Activated naive CD4-positive, alpha-beta T cell treated with anti-CD3 and anti-CD28 coated beads, Interleukin-2, amount 50 U/mL, for 24 hours (primary cell): ENCODE data around the gene HS6ST2.
"Not testable (repeated sequence)": the region's sequence is repeated elsewhere in the genome, so short reads cannot be mapped to it uniquely, and the experiment has no call there.

Experiments
- H3K27ac Mint-ChIP-seq: one replicate; pipeline ENCODE4 v1.8.0; 2021; ENCODE audit warnings: mild to moderate bottlenecking, mixed read lengths
- H3K27me3 Mint-ChIP-seq: one replicate; pipeline ENCODE4 v1.8.0; 2021; ENCODE audit warnings: mixed read lengths
- H3K36me3 Mint-ChIP-seq: one replicate; pipeline ENCODE4 v1.8.0; 2021; ENCODE audit warnings: mixed read lengths
- H3K4me1 Mint-ChIP-seq: one replicate; pipeline ENCODE4 v1.8.0; 2021; ENCODE audit warnings: mixed read lengths
- H3K4me3 Mint-ChIP-seq: one replicate; pipeline ENCODE4 v1.8.0; 2021; ENCODE audit warnings: mild to moderate bottlenecking, mixed read lengths
- H3K9me3 Mint-ChIP-seq: one replicate; pipeline ENCODE4 v1.8.0; 2021; ENCODE audit warnings: mixed read lengths

HS6ST2 gene

DNA sequence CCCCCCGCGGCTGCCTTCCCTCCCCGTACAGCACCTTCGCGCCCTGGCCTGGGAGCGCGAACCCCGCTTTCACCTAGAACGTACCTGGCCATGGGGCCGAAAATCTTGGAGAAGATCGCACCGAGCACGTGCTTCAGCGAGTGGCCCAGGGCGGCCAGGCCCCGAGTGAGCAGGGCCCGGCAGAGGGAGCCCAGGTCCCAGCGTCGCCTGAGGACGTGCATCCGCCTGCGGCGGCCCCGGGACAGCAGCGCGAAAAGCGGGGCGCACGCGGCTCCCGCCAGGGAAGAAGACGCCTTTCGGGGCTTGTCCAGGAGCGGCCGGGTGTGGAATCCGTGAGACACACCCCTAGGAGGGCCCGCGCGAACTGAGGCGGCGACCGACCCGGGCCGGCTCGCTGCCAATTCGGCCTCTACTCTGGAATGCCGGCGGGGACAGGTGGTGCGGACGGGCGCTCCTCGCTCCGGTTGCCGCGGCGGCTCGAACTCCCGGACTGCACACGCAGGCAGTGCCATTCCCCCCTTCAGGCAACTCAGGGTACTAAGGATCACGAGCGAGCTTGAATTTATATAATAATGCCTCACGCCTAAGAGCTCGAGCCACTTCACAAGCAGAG lies at the start of gene HS6ST2:
Gene HS6ST2, minus strand, starts transcription at position 539 of the 613 bp plus-strand sequence.
- no peak within 1 kb of the TSS for H3K27ac Mint-ChIP-seq
- no peaks in the 10 kb centered on the region for H3K9me3 Mint-ChIP-seq
- H3K4me1 Mint-ChIP-seq, result peaks cover 7% of the 10 kb centered on the region
- H3K4me3 Mint-ChIP-seq, result peak within 1 kb of the TSS; percentile 74
- no peaks in the 10 kb centered on the region for H3K36me3 Mint-ChIP-seq
- peaks cover 18% of the 10 kb centered on the region for H3K27me3 Mint-ChIP-seq

DNA sequence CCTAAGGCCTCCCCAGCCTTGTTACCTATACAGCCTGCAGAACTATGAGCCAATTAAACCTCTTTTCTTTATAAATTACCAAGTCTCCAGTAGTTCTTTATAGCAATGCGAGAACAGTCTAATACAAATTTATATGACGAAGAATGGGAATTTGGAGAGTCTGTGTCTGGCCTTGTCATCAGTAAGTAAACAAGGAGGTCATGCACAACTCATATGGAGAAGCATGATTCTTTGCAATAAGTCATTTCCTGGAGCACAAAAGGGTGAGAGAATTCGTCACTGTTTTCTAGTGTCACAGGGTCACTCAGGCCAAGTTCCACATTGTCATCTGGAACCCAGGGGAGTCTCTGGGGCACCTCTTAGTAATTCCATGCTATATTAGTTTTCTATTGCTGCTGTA lies 49.0 kb upstream of the HS6ST2 start:
- no peaks in the 10 kb centered on the region for H3K27me3 Mint-ChIP-seq
- H3K36me3 Mint-ChIP-seq, result no peaks in the 10 kb centered on the region
- no peak overlapping the region for H3K4me3 Mint-ChIP-seq
- H3K27ac Mint-ChIP-seq, result no peak overlapping the region
- no peaks in the 10 kb centered on the region for H3K9me3 Mint-ChIP-seq
- H3K4me1 Mint-ChIP-seq, result no peaks in the 10 kb centered on the region

DNA sequence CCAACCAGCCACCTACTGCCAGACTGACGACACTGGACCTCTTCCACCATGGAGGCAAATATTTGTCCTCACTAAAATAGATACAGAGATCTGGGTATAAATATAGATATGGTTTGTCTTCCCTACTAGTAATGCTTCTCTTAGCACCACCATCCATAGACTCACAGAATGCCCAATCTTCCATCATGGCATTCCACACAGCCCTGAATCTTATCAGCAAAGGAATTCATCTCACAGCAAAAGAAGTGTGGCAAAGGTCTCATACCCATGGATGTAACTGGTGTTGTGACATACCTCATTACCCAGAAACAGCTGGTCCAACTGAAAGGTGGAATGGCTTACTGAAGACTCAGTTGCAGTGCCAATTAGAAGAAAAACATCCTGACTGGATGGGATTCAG lies 47.2 kb upstream of the HS6ST2 start:
- H3K9me3 Mint-ChIP-seq, result no peaks in the 10 kb centered on the region

DNA sequence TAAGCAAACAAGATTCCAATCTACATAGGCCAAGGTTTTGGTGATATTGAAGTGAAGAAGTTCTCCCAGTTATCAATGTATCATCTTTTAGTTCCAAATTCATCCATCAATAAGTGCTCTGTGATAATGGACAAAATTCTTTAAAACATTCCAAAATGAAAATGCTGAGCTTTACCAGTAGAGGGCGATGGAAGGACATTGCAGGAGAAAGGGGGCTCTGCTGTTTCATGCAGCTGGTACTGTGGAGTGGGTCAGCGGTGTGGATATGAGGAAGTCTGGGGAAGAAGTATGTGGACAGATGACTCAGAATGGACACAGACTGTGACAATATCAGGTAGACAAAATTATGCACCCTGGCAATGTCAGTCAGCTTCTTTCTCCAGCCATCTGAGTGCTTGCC lies 46.6 kb upstream of the HS6ST2 start:
- Mint-ChIP-seq H3K27ac (no peak overlapping the region), H3K9me3 (no peaks in the 10 kb centered on the region), H3K4me3 (no peak overlapping the region), H3K27me3 (no peaks in the 10 kb centered on the region), H3K36me3 (no peaks in the 10 kb centered on the region), H3K4me1 (no peaks in the 10 kb centered on the region)

More for the DNA sequence above, 47.2 kb upstream of the HS6ST2 start:
- Mint-ChIP-seq H3K36me3 (no peaks in the 10 kb centered on the region), H3K27me3 (no peaks in the 10 kb centered on the region), H3K27ac (no peak overlapping the region), H3K4me1 (no peaks in the 10 kb centered on the region), H3K4me3 (no peak overlapping the region)

DNA sequence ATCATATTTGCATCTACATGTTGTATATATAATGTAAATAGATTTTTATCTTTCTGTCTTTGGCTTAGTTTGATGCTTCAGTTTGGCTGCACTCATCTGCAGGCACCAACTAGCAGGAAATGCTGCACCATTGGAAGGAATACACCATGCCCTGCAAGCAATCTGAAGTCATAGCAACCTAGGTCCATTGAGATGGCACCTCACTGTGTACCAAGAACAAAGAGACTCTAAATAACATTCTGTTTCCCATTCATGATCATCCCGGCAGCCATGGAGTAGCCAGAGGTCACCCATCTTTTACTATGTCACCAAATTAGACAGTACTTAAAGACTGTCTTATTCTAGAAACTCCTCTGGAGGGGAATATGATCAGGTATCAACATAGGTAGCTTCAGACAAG lies 40.8 kb upstream of the HS6ST2 start:
- Mint-ChIP-seq H3K36me3 (no peaks in the 10 kb centered on the region), H3K4me1 (no peaks in the 10 kb centered on the region), H3K27ac (no peak overlapping the region), H3K4me3 (no peak overlapping the region), H3K9me3 (no peaks in the 10 kb centered on the region), H3K27me3 (no peaks in the 10 kb centered on the region)

DNA sequence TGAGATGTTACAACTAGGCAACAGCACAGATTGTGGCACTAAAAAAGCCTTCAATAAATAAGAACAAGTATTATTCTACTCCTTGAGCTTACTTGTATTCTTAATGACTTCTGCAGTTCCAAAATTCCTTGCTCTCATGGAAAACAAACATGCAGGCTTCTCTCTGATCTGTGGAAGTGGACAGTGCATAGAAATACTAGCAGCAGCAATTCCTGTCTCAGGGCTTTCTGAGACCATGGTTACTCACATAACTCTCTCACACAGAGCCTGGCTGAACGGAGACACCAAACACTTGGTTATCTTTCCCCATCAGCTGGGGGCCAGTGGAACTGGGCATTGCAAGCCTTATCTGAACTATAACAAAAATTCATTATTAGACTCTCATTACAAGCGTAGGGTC lies 32.4 kb upstream of the HS6ST2 start:
- peaks cover under 1% of the 10 kb centered on the region for H3K27me3 Mint-ChIP-seq
- H3K4me1 Mint-ChIP-seq, result no peaks in the 10 kb centered on the region
- no peak overlapping the region for H3K4me3 Mint-ChIP-seq
- H3K36me3 Mint-ChIP-seq, result no peaks in the 10 kb centered on the region
- H3K9me3 Mint-ChIP-seq, result no peaks in the 10 kb centered on the region
- no peak overlapping the region for H3K27ac Mint-ChIP-seq

DNA sequence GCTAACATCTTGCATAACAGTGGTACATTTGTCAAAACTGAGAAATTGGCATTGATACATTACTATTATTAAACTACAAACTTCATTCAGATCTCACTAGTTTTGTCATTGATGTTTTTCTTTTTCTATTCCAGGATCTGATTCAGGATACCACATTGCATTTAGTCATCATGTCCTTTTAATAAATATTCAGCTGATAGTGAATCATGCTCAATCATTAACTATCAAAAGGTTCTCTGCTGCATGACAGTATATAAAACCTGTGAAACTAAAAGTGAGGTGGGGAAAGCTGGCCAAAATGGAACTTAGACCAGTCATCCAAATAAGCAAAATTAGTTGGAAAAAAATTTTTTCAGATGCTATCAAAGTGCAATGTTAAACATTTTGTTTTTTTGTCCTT lies 28.1 kb upstream of the HS6ST2 start:
- no peaks in the 10 kb centered on the region for H3K4me1 Mint-ChIP-seq
- H3K9me3 Mint-ChIP-seq, result no peaks in the 10 kb centered on the region
- H3K4me3 Mint-ChIP-seq, result no peak overlapping the region
- peaks cover 2% of the 10 kb centered on the region for H3K27me3 Mint-ChIP-seq
- no peaks in the 10 kb centered on the region for H3K36me3 Mint-ChIP-seq
- H3K27ac Mint-ChIP-seq, result no peak overlapping the region

DNA sequence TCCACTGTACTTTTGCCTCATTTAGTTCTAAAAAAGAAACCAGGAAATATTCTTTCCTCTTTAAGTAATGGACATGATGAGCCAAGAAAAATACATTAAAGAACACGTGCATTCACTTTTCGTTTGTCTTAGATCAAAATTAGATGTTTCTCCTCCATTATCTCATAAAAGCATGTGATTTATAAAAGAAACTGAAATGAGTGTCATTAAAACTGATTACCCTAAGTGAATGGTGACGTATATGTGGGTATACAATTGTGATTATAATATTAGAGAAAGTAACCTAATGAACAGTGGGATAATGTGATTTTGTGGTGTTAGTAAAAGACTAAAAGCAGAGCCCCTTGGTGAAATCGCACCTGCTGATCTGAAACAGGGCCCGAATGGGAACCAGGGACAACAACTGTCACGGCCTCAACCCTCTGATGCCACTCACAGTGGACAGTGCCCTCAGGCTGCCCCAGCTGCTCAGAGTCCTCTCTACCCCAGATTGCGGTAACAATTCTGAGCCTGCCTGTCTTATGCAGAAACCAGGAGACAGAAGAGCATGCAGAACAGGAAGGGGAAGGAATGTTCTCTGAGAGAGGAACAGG lies 25.7 kb upstream of the HS6ST2 start:
- Mint-ChIP-seq H3K36me3 (no peaks in the 10 kb centered on the region), H3K9me3 (no peaks in the 10 kb centered on the region), H3K4me3 (no peak overlapping the region), H3K27ac (no peak overlapping the region), H3K4me1 (no peaks in the 10 kb centered on the region), H3K27me3 (peaks cover 2% of the 10 kb centered on the region)

DNA sequence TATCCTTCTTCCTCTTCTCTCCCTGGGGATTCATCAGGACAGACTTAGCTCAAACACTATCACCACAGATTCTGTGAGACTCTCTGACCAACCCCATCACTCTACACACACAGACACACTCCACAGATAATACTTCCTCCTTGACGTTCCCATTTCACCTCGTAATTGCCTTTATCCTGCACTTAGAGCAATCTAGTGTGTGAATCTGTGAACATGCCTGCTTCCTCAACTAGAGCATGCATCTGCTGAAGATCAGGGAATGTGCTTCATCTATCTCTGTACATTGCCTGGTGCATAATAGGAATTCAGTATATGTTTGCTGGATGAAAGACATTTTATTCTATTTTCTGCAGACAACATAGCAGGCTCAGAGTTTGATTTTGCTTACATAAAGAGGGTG lies 25.1 kb upstream of the HS6ST2 start:
- no peak overlapping the region for H3K4me3 Mint-ChIP-seq
- no peaks in the 10 kb centered on the region for H3K36me3 Mint-ChIP-seq
- peaks cover 2% of the 10 kb centered on the region for H3K27me3 Mint-ChIP-seq
- H3K27ac Mint-ChIP-seq, result no peak overlapping the region
- no peaks in the 10 kb centered on the region for H3K4me1 Mint-ChIP-seq
- H3K9me3 Mint-ChIP-seq, result no peaks in the 10 kb centered on the region

DNA sequence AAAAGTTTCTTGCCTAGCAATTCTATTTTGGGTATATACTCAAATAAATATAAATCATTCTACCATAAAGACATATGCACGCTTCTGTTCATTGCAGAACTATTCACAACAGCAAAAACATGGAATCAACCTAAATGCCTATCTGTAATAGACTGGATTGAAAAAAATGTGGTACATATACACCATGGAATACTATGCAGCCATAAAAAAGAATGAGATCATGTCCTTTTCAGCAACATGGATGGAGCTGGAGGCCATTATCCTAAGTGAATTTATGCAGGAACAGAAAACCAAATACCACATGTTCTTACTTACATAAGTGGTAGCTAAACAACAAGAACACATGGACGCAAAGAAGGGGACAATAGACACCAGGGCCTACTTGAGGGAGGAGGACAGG lies 21.6 kb upstream of the HS6ST2 start:
- H3K27me3 Mint-ChIP-seq, H3K27ac Mint-ChIP-seq, H3K36me3 Mint-ChIP-seq, H3K4me3 Mint-ChIP-seq, H3K4me1 Mint-ChIP-seq, H3K9me3 Mint-ChIP-seq: not testable (repeated sequence)

DNA sequence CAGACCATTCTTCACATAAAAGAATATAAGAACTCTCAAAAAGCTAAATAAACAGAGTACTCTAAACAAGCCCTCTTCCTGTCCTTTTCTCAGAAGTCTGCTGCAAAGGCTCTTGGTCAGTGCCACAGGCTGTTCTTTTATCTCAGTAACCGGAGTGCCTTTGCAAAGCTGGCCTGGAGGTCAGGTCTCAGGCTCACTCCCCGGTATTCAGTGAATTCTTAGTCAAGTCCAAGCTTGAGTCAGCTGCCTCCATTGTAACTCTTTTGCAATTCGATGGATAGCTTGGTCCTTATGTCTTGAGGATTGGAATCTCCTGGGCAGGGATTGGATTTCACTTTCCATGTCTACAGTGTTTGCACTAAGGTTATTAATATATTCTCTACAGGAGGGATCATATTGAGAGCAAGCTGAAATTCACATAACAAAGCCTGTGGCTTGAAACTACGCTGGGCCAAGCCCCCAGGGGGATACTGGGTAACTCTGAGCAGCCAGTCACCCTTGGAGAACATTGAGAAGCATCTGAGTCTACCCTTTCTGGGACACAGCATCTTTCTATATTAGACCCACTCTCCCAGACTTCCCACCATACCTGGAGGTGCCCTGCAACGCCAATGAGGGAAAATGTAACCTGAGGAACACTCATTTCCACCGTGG lies 10.0 kb upstream of the HS6ST2 start:
- Mint-ChIP-seq H3K27me3 (peaks cover 3% of the 10 kb centered on the region), H3K4me1 (no peaks in the 10 kb centered on the region), H3K4me3 (no peak overlapping the region)

DNA sequence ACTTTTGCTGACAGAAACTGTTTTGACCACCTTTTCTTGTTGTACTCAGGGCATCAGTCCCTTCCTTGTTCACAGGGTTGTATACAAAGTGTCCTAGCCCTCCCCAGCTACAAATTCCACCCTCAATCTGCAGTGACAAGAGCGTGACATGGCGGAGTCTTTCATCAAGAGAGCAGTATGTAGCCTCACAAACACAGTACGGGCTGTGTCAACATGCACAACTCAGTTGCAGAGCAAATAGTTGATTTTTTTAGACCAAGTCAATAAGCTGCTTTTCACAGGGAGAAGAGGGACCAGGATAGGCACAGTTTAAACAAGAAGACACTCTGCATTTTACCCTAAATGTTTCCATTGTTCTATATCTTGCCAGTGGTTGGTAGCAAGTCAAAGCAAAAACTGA lies 8.6 kb upstream of the HS6ST2 start:
- Mint-ChIP-seq H3K4me3 (no peak overlapping the region), H3K9me3 (no peaks in the 10 kb centered on the region), H3K27me3 (peaks cover 3% of the 10 kb centered on the region), H3K36me3 (no peaks in the 10 kb centered on the region), H3K27ac (no peak overlapping the region), H3K4me1 (no peaks in the 10 kb centered on the region)

More for the DNA sequence above, 10.0 kb upstream of the HS6ST2 start:
- no peaks in the 10 kb centered on the region for H3K36me3 Mint-ChIP-seq
- H3K9me3 Mint-ChIP-seq, result no peaks in the 10 kb centered on the region
- H3K27ac Mint-ChIP-seq, result no peak overlapping the region

DNA sequence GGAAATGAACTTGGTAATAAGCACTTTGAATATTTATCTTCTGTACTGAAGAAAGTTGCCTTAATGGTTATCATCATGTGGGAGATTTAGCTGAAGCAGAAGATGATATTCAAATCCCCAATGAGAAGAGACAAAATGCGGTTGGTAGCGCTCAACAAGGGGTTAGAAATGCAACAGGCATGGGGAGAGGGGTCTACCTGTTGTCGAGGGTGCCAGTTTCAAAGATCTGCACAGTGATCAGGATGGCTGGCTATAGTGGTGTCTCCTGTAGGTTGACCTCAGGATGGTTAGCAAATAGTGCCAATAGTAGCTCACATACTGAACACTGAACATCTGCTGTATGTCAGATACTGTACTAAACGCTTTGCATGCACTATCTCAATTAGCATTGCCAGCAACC lies 7.0 kb upstream of the HS6ST2 start:
- Mint-ChIP-seq H3K4me3 (no peak overlapping the region), H3K27me3 (peaks cover 3% of the 10 kb centered on the region), H3K36me3 (no peaks in the 10 kb centered on the region), H3K4me1 (no peaks in the 10 kb centered on the region), H3K27ac (no peak overlapping the region), H3K9me3 (no peaks in the 10 kb centered on the region)

DNA sequence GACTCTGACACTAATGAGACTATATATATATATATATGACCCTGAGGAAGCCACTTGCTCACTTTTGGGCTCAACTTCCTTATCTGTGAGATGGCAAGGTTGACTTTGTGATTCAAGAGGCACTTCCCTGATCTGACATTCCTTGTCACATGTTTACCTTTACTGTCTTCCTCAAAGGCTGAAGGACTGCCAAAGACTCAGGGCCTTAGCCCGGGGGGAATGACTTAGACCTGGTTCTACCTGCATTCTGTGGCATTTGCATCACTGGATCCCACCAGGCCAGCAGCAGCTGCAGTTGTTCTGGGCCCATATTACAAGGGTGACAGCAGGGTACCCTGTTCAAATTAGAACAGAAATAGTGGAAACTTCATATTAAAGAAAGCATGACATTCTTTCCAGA lies 3.1 kb upstream of the HS6ST2 start:
- H3K9me3 Mint-ChIP-seq, result no peaks in the 10 kb centered on the region
- H3K36me3 Mint-ChIP-seq, result no peaks in the 10 kb centered on the region
- peaks cover 3% of the 10 kb centered on the region for H3K4me1 Mint-ChIP-seq
- peaks cover 9% of the 10 kb centered on the region for H3K27me3 Mint-ChIP-seq
- H3K4me3 Mint-ChIP-seq, result no peak overlapping the region
- H3K27ac Mint-ChIP-seq, result no peak overlapping the region

DNA sequence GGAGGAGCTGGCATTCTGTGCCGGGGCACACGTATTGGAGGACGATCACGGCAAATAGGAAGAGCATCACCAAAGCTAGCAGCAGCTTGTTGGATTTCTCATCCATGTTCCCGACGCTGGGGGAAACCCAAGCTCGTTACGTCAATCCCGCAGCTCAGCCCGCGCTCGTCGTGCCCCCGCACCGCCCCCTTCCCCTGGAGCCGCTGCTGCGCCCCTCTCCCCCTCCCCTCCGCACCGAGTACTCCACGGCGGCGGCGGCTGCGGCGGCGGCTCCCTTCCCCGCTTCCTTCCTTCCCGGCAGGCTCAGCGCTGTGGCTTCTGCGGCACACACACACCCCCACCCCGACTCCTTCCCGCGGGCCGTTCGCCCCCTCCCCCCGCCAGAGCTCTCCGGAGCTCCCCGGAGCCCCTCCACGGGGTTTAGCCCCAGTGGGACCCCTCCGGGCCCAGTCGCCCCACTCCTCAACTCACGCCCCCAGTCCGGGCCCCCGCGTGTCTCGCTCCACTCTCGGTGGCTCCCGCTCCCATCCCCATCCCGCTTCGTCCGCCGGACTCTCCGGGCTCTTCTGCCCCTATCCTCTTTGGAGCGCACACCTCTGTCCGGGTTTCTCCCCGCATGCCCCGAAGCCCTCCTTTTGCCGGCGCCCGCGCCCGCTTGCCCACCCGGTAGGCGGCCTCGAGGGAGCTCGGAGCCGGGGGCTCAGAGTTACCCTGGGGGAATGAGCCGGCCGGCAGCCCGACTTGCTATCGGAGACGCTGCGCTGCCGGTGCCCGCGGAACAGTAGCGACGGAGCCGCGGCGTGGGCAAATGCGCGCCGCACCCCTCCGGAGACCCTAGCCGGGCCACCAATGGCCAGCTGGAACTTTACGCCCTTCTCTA lies 978 bp downstream of the HS6ST2 start:
- Mint-ChIP-seq H3K4me1 (peaks cover 7% of the 10 kb centered on the region), H3K9me3 (no peaks in the 10 kb centered on the region), H3K27ac (no peak overlapping the region), H3K4me3 (peak overlapping the region; percentile 74), H3K36me3 (no peaks in the 10 kb centered on the region), H3K27me3 (peaks cover 18% of the 10 kb centered on the region)
